ENCODE data around the gene NGEF.
A peak's percentile ranks its signal among the peaks of the same experiment; 100 is the strongest.
"Not testable (repeated sequence)": the region's sequence is repeated elsewhere in the genome, so short reads cannot be mapped to it uniquely, and the experiment has no call there.

The NGEF gene

DNA sequence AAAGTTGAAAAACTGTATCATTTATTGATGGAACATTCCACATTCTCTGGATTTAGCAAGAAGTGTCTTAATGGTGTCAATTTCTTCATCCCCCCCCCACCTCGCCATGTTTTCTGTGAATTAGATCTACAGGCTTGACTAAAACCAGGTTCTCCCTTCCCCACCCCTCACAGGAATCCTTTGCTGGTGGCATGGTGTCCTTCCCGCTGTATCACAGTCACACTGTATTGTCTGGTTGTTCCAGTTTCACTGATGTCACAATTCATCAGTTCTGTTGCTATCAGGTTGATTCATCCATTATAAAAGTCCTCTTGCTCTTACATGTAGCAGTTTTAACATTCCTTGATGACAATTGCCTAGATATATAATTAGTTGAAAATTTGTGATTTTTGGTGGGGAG lies 149.1 kb downstream of the NGEF start:
- Mint-ChIP-seq H3K27me3 (ENCODE audit: low read depth) (no peaks in the 10 kb centered on the region), H3K4me3 (no peak overlapping the region), H3K36me3 (ENCODE audit: low read depth) (peaks cover 6% of the 10 kb centered on the region), H3K27ac (no peak overlapping the region), H3K9me3 (no peaks in the 10 kb centered on the region), H3K4me1 (ENCODE audit: low read depth) (no peaks in the 10 kb centered on the region)

DNA sequence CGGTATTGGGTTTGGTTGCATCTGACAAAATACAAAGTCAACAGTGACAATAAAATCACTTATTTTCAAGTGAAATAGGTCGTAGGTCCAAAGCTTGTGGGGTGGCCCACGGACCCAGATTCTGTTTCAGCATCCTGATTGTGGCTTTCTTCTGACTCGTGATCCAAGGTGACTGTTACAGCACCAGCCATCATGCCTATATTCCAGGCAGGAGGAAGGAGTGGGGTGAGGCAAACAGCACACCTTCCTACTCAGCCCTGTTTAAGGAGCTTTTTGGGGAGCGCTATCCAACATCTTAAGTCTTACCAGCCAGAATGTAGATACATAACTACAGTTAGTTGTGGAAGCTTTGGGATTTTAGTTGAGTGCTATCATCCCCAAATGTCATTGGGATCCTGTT lies 151.7 kb downstream of the NGEF start:
- Mint-ChIP-seq H3K36me3 (ENCODE audit: low read depth) (peaks cover 15% of the 10 kb centered on the region), H3K4me3 (no peak overlapping the region), H3K27me3 (ENCODE audit: low read depth) (no peaks in the 10 kb centered on the region), H3K27ac (no peak overlapping the region), H3K9me3 (no peaks in the 10 kb centered on the region), H3K4me1 (ENCODE audit: low read depth) (no peaks in the 10 kb centered on the region)

DNA sequence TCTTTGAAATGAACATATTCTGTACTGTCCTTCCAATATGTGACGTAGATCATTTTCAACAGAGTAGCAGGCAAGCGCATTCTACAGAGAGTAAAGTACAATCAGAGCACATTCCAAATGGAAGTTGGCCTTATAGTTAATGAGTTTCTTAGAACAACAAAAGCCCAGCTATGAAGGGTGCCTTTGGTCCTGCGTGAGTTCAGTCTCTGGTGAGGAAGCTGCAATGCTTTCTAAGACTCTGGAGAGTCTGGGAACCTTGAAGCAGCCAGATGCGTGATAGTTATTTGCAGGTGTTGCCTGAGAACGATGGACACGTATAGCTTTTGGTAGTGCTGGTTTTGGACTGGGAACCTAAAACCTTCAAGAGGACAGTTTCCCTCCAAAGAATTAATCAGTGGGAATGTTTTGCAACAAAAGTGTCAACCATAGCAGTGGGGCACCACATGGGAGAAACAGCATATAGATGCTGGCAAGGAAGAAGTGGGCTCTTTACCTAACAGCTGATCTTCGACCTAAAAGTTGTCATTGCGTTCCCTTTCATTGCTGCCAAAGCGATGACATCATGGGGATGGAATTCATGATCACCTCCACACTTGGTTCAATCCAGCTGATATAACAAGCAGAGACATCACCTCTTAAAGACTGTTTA lies 152.3 kb downstream of the NGEF start:
- Mint-ChIP-seq H3K36me3 (ENCODE audit: low read depth) (peaks cover 16% of the 10 kb centered on the region), H3K27ac (no peak overlapping the region), H3K27me3 (ENCODE audit: low read depth) (no peaks in the 10 kb centered on the region), H3K9me3 (no peaks in the 10 kb centered on the region), H3K4me3 (no peak overlapping the region), H3K4me1 (ENCODE audit: low read depth) (no peaks in the 10 kb centered on the region)

DNA sequence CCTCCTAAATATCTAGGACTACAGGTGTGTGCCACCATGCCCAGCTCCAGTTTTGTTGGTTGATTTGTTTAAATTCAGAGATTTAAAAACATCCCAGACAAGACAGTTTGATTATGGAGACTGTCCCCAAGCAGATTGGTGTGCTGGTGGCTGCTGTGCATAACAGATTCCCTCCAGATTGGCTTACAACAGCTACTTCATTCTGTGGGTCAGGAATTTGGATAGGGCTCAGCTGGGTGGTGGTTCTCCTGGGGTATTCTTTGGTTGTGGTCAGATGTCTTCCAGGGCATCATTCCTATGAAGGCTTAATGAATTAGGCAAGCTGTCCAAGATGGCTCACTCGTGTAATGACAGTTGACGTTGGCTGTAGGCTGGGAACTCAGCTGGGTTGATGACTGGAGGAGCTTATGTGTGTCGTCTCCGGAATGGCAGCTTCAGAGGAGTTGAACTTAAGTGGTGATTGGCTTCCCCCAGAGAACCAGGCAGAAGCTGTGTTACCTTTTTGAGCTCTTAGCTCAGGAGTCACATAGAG lies 153.6 kb downstream of the NGEF start:
- H3K4me1 Mint-ChIP-seq (ENCODE audit: low read depth): no peaks in the 10 kb centered on the region
- no peak overlapping the region for H3K4me3 Mint-ChIP-seq
- peak overlapping the region; percentile 19 for H3K27ac Mint-ChIP-seq
- no peaks in the 10 kb centered on the region for H3K9me3 Mint-ChIP-seq
- no peaks in the 10 kb centered on the region for H3K27me3 Mint-ChIP-seq (ENCODE audit: low read depth)
- peaks cover 16% of the 10 kb centered on the region for H3K36me3 Mint-ChIP-seq (ENCODE audit: low read depth)

DNA sequence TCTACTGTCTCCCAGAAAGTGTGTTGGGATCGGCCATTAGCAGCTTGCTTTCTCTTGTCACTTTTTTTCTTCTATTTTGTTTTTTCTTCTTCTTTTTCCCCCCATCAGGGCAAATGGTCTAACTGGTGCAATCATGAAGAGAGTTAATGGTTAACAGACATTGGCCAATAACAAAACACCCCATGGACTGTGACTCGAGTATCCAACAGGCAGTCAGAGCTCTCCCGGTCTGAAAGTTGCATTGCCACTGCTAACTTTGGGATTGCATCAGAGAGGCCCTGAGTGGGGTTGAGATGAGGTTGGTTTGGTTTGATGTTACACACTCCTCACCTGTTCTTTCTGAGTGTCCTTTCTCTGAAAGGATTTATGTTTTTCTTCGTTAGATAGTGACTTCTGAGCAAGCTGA lies 155.9 kb downstream of the NGEF start:
- Mint-ChIP-seq H3K4me3 (no peak overlapping the region), H3K36me3 (ENCODE audit: low read depth) (peaks cover 27% of the 10 kb centered on the region), H3K27me3 (ENCODE audit: low read depth) (no peaks in the 10 kb centered on the region), H3K27ac (no peak overlapping the region), H3K4me1 (ENCODE audit: low read depth) (no peaks in the 10 kb centered on the region), H3K9me3 (no peaks in the 10 kb centered on the region)

DNA sequence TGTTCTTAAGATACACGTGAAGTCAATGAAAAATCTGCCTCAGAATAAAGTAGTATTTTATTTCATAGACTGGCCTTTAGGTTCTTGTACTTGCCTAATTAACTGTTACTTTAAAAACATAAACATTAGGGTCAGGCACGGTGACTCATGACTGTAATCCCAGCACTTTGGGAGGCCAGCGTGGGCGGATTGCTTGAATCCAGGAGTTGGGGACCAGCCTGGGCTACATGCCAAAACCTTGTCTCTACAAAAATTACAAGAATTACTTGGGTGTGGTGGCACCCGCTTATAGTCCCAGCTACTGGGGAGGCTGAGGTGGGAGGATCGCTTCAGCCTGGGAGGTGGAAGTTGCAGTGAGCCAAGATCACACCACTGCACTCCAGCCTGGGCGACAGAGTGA lies 159.0 kb downstream of the NGEF start:
- no peak overlapping the region for H3K27ac Mint-ChIP-seq
- peaks cover 34% of the 10 kb centered on the region for H3K36me3 Mint-ChIP-seq (ENCODE audit: low read depth)
- H3K9me3 Mint-ChIP-seq: no peaks in the 10 kb centered on the region
- no peaks in the 10 kb centered on the region for H3K4me1 Mint-ChIP-seq (ENCODE audit: low read depth)
- no peaks in the 10 kb centered on the region for H3K27me3 Mint-ChIP-seq (ENCODE audit: low read depth)
- no peak overlapping the region for H3K4me3 Mint-ChIP-seq

DNA sequence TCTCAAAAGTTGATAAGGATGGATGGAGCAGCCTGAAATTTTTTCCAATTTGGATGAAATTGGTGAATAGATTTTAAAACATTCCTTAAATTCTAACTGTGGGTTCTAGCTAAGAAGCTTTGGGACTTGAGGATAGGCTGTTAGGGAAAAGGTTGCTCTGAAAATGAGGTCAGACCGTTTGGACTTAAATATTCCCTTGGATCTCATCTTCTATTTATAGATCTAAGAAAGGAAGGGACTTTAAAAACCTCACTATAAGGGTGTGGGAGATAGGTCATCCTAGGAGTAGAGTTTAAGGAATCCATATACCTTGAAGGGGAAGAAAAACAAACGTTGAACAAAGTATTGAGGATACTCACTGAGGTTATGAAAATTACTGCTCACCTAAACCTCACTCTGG lies 160.4 kb downstream of the NGEF start:
- Mint-ChIP-seq H3K4me1 (ENCODE audit: low read depth) (no peaks in the 10 kb centered on the region), H3K9me3 (no peaks in the 10 kb centered on the region), H3K4me3 (no peak overlapping the region), H3K27ac (no peak overlapping the region), H3K27me3 (ENCODE audit: low read depth) (no peaks in the 10 kb centered on the region), H3K36me3 (ENCODE audit: low read depth) (peaks cover 42% of the 10 kb centered on the region)

DNA sequence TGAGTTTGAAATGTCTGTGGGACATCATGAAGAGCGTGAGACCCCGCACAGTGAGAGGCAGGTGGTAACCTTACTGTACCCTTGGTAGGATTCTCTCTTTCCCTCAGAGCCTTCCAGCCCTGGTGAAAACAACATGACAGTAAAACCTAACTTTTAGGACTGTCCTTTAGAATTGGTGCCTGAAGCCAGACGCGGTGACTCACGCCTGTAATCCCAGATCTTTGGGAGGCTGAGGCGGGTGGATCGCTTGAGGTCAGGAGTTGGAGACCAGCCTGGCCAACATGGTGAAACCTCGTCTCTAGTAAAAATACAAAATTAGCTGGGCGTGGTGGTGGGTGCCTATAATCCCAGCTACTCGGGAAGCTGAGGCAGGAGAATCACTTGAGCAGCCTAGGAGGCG lies 161.0 kb downstream of the NGEF start:
- not testable (repeated sequence) for H3K4me3 Mint-ChIP-seq; H3K27ac Mint-ChIP-seq; H3K27me3 Mint-ChIP-seq (ENCODE audit: low read depth); H3K9me3 Mint-ChIP-seq; H3K4me1 Mint-ChIP-seq (ENCODE audit: low read depth)
- peaks cover 42% of the 10 kb centered on the region for H3K36me3 Mint-ChIP-seq (ENCODE audit: low read depth)

DNA sequence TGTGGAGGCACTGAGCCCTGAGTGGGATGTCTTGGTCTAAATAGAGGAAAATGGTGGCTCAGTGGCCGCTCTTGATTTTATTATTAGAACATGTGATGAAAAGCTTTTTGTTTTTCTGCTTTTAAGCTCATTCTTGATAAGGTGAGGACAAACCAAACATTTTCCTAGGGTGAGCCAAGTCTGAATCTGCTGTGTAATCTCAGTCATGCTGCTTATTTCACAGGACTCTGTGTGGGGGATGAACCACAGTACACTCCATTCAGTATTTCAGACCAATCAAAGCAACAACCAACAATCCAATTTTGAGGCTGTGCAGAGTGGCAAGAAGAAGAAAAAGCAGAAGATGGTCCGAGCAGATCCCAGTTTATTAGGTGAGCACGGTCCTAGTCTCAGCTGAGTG lies 163.0 kb downstream of the NGEF start:
- H3K9me3 Mint-ChIP-seq: no peaks in the 10 kb centered on the region
- peaks cover 45% of the 10 kb centered on the region for H3K36me3 Mint-ChIP-seq (ENCODE audit: low read depth)
- H3K4me1 Mint-ChIP-seq (ENCODE audit: low read depth): no peaks in the 10 kb centered on the region
- no peak overlapping the region for H3K4me3 Mint-ChIP-seq
- H3K27ac Mint-ChIP-seq: no peak overlapping the region
- H3K27me3 Mint-ChIP-seq (ENCODE audit: low read depth): no peaks in the 10 kb centered on the region

DNA sequence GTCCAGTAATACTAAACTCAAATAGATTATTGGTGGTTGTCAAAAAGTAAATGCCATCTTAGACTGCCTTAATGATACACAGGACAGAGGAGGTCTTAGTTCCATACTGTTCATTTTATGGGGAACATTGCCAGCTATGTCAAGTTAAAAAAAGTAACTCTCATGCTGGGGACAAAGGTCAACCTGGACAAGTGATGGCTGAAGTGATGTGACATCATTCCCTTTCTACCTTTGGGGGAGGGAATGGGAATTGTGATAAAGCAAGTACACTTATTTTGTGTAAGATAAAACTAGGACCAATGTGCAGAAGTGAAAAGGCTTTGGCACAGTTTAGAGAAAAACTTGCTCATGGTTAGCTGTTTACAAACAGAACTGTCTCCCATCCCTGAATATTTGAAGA lies 167.0 kb downstream of the NGEF start:
- H3K27ac Mint-ChIP-seq: no peak overlapping the region
- H3K36me3 Mint-ChIP-seq (ENCODE audit: low read depth): peaks cover 42% of the 10 kb centered on the region
- no peaks in the 10 kb centered on the region for H3K27me3 Mint-ChIP-seq (ENCODE audit: low read depth)
- H3K4me1 Mint-ChIP-seq (ENCODE audit: low read depth): peaks cover 3% of the 10 kb centered on the region
- H3K9me3 Mint-ChIP-seq: no peaks in the 10 kb centered on the region
- H3K4me3 Mint-ChIP-seq: no peak overlapping the region

DNA sequence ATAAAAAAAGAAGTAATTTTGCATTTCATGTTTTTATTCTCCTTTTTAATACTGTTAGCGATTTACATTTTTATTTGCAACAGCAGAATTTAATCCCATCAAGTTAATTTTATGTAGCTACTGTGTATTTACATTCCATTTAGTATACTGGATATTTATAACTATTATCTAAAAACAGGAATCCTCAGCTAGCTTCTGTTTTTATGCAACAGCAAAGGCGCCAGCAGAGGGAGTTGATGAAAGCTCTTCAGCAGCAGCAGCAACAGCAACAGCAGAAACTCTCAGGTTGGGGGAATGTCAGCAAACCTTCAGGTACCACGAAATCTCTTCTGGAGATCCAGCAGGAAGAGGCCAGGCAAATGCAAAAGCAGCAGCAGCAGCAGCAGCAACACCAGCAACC lies 169.2 kb downstream of the NGEF start:
- no peak overlapping the region for H3K27ac Mint-ChIP-seq
- peaks cover 44% of the 10 kb centered on the region for H3K36me3 Mint-ChIP-seq (ENCODE audit: low read depth)
- no peaks in the 10 kb centered on the region for H3K9me3 Mint-ChIP-seq

DNA sequence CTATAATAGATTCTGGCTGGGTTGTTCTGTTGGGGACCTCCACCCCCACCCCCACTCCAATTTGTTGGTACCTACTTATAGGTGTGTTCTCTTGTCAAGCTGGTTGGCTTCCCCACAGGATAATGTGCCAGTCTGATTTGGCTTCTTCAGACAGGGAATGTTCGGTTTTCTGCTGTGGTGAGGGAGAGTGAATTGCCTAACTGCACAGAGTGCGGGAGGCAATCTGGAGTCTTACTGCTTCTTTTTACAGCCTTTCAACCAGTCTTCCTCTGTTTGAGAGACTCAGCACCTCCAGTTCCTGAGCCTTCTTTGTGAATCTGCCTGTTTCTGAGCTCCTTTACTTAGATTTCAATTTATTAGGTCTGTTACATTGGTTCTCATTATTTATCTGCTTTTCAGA lies 170.4 kb downstream of the NGEF start:
- Mint-ChIP-seq H3K27ac (no peak overlapping the region), H3K4me1 (ENCODE audit: low read depth) (peaks cover 21% of the 10 kb centered on the region), H3K9me3 (no peaks in the 10 kb centered on the region), H3K27me3 (ENCODE audit: low read depth) (no peaks in the 10 kb centered on the region), H3K4me3 (no peak overlapping the region), H3K36me3 (ENCODE audit: low read depth) (peaks cover 35% of the 10 kb centered on the region)

More for the DNA sequence above, 169.2 kb downstream of the NGEF start:
- Mint-ChIP-seq H3K27me3 (ENCODE audit: low read depth) (no peaks in the 10 kb centered on the region), H3K4me3 (no peak overlapping the region), H3K4me1 (ENCODE audit: low read depth) (peaks cover 9% of the 10 kb centered on the region)

DNA sequence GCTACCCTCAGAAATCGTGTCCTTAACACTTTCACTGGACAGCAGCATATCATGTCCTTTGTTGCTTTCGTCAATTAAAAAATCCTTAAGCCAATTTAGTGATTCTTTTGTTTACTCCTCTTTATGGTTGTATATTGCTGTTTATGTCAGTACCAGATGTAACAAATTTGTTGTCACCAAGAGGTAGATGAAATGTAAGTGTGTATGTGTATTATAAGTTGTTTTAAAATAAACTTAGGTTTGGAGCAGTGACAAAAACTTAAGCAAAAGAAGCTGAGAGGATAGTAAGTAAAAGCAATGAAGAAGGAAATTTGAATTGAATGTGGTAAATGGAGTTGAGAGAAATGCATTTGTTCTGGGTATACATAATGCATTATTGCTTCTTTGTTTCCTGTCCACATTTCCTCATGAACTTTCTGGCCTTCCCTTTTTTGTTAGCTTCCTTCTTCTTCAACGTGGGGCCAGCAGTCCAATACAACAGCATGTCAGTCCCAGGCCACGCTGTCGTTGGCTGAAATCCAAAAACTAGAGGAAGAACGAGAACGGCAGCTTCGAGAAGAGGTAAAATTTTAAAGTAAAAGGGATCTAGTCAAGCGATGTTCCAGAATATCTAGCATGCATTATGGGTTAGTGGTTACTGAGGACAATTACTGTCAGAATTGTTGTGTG lies 173.5 kb downstream of the NGEF start:
- no peaks in the 10 kb centered on the region for H3K9me3 Mint-ChIP-seq
- peaks cover 27% of the 10 kb centered on the region for H3K4me1 Mint-ChIP-seq (ENCODE audit: low read depth)
- no peak overlapping the region for H3K4me3 Mint-ChIP-seq
- peaks cover 31% of the 10 kb centered on the region for H3K36me3 Mint-ChIP-seq (ENCODE audit: low read depth)
- peak overlapping the region; percentile 76 for H3K27ac Mint-ChIP-seq
- no peaks in the 10 kb centered on the region for H3K27me3 Mint-ChIP-seq (ENCODE audit: low read depth)

DNA sequence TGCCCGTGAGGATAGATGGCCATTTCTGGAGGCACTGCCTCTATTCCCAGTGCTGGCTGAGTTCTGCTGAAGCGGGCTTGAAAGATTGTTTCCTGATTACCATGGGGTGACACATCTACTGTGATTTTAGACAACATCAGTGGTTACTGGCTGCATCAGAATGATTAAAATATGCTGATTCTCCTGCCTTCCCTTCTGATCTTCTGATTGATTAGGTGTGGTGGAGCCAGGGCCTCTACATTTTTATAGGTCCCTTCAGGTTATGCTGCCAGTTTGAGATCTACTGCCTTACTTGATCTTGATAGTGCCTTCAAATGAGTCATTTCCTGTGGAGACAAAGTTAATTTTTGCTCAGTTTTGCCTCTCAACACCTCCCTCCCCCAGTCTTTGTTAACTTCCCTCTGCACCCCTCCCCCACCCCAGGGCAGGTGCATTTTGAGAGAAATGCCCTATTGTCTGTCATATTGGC lies 174.6 kb downstream of the NGEF start:
- H3K36me3 Mint-ChIP-seq (ENCODE audit: low read depth): peaks cover 31% of the 10 kb centered on the region
- peaks cover 25% of the 10 kb centered on the region for H3K4me1 Mint-ChIP-seq (ENCODE audit: low read depth)
- peak overlapping the region; percentile 5 for H3K4me3 Mint-ChIP-seq
- H3K9me3 Mint-ChIP-seq: no peaks in the 10 kb centered on the region
- H3K27ac Mint-ChIP-seq: peak overlapping the region; percentile 79
- H3K27me3 Mint-ChIP-seq (ENCODE audit: low read depth): no peaks in the 10 kb centered on the region

DNA sequence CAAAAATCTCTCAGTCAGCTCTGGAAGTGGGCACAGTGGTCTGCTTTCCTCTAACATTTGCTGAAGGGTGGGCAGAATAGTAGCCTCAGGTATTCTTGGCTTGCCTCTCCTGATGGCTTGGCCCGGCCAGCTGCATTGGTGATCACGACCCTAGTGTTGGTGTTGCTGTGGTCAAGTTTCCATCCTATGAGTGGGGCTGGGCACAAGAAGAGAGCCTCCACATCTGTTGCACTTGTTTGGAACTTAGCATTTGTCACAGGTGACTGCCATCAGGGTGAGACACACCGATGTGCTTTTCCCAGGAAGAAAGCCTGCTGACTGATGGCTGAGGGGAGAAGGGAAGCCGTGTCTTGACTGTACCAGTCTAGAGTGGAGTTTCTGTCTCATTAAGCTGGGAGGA lies 176.1 kb downstream of the NGEF start:
- peak overlapping the region; percentile 65 for H3K27ac Mint-ChIP-seq
- H3K36me3 Mint-ChIP-seq (ENCODE audit: low read depth): peaks cover 37% of the 10 kb centered on the region
- no peaks in the 10 kb centered on the region for H3K27me3 Mint-ChIP-seq (ENCODE audit: low read depth)
- peaks cover 28% of the 10 kb centered on the region for H3K4me1 Mint-ChIP-seq (ENCODE audit: low read depth)
- no peak overlapping the region for H3K4me3 Mint-ChIP-seq
- no peaks in the 10 kb centered on the region for H3K9me3 Mint-ChIP-seq

All from T-helper 1 cell treated with Interleukin-12 subunit alpha and Interleukin-12 subunit beta and Interleukin-4 antibody, amounts not matched to agents 30 μg/mL and 1 μg/mL, for 36 hours (primary cell).